Neural progenitor cell (in vitro differentiated cells): ENCODE results near the gene SMLR1. TPM values are rescaled to one million over a fixed set of nuclear protein-coding genes. Genes with fewer than 3 reads are reported as not detected.

Experiments used
- DNase-seq: peaks from one replicate; pipeline ENCODE4 v3.0.0-alpha.2; 2016; ENCODE audit warnings: low spot score
- H2AFZ ChIP-seq: fragments of 200-600 bp; sonication (generic); replicated peaks from 2 replicates; pipeline ENCODE4 v1.6.1; 2016; ENCODE audit warnings: antibody characterized with exemption
- H3F3A ChIP-seq: fragments of 200-600 bp; sonication (generic); 2 replicates; pipeline ENCODE4 v1.6.1; 2016; ENCODE audit warnings: antibody characterized with exemption, low read depth
- H3K27ac ChIP-seq: fragments of 200-600 bp; sonication (generic); 2 replicates; pipeline ENCODE4 v1.5.1; 2016; ENCODE audit warnings: mild to moderate bottlenecking
- H3K27me3 ChIP-seq: fragments of 200-600 bp; sonication (generic); 2 replicates; pipeline ENCODE4 v1.6.1; 2016; ENCODE audit warnings: mild to moderate bottlenecking, moderate library complexity
- H3K36me3 ChIP-seq: fragments of 200-600 bp; sonication (generic); 2 replicates; pipeline ENCODE4 v1.5.1; 2016
- H3K4me1 ChIP-seq: fragments of 200-600 bp; sonication (generic); 2 replicates; pipeline ENCODE4 v1.6.1; 2016; ENCODE audit warnings: mixed run types
- H3K4me2 ChIP-seq: fragments of 200-600 bp; sonication (generic); 2 replicates; pipeline ENCODE4 v1.6.1; 2016
- H3K4me3 ChIP-seq: fragments of 200-600 bp; sonication (generic); 2 replicates; pipeline ENCODE4 v1.5.1; 2016
- H3K79me2 ChIP-seq: fragments of 200-600 bp; sonication (generic); 2 replicates; pipeline ENCODE4 v1.6.1; 2016; ENCODE audit warnings: low read depth
- H3K9ac ChIP-seq: fragments of 200-600 bp; sonication (generic); 2 replicates; pipeline ENCODE4 v1.6.1; 2016
- H3K9me3 ChIP-seq: fragments of 200-600 bp; sonication (generic); 2 replicates; pipeline ENCODE4 v1.5.1; 2016; ENCODE audit warnings: low read depth
- H4K20me1 ChIP-seq: fragments of 200-600 bp; sonication (generic); 2 replicates; pipeline ENCODE4 v1.6.1; 2016; ENCODE audit warnings: low read depth
- H3K27ac Mint-ChIP-seq: 3 replicates; pipeline ENCODE4 v1.8.0; 2021; ENCODE audit warnings: mixed read lengths
- H3K27me3 Mint-ChIP-seq: 2 replicates; pipeline ENCODE4 v1.8.0; 2022; ENCODE audit warnings: low read depth, mild to moderate bottlenecking, inconsistent platforms, moderate library complexity, mixed read lengths; ENCODE audit not compliant: insufficient read depth
- H3K36me3 Mint-ChIP-seq: 3 replicates; pipeline ENCODE4 v1.8.0; 2021; ENCODE audit warnings: mixed read lengths
- H3K4me1 Mint-ChIP-seq: 3 replicates; pipeline ENCODE4 v1.8.0; 2021; ENCODE audit warnings: mixed read lengths
- H3K4me3 Mint-ChIP-seq: 3 replicates; pipeline ENCODE4 v1.8.0; 2021; ENCODE audit warnings: mild to moderate bottlenecking, moderate library complexity, mixed read lengths
- H3K9me3 Mint-ChIP-seq: 3 replicates; pipeline ENCODE4 v1.8.0; 2020; ENCODE audit warnings: mixed read lengths
- EZH2 ChIP-seq: fragments of 200-600 bp; sonication (generic); IDR thresholded peaks from 2 replicates; pipeline ENCODE4 v1.6.1; 2017; ENCODE audit warnings: antibody characterized with exemption, mild to moderate bottlenecking, moderate library complexity
- EZH2phosphoT487 ChIP-seq: fragments of 200-600 bp; sonication (generic); IDR thresholded peaks from 2 replicates; pipeline ENCODE4 v1.6.1; 2017; ENCODE audit warnings: antibody characterized with exemption
- total RNA-seq: library from RNA; depleted of rRNA; stranded (reverse); fragments of >200 nt; gene quantifications from 2 replicates; pipeline ENCODE4 v1.2.3, GENCODE V29; 2015; ENCODE audit warnings: low replicate concordance
- TF ChIP-seq, protein P1 (sequence below): fragments of 200-600 bp; sonication (generic); IDR thresholded peaks from 2 replicates; pipeline ENCODE4 v1.5.1; 2017; ENCODE audit warnings: antibody characterized with exemption, mild to moderate bottlenecking

The SMLR1 gene
- total RNA-seq, 1 donor from 2014 or later, result not detected

- no peak overlapping the region for H3K27ac Mint-ChIP-seq
- Histone ChIP-seq H4K20me1 (no peaks in the 10 kb centered on the region), H3K9me3 (no peaks in the 10 kb centered on the region), H3F3A (no peaks in the 10 kb centered on the region), H3K27ac (no peak overlapping the region), H2AFZ (no peak overlapping the region), H3K9ac (no peak overlapping the region), H3K4me3 (no peak overlapping the region), H3K4me2 (no peak overlapping the region), H3K27me3 (no peaks in the 10 kb centered on the region), H3K79me2 (no peaks in the 10 kb centered on the region), H3K4me1 (no peaks in the 10 kb centered on the region), H3K36me3 (no peaks in the 10 kb centered on the region)
- DNase-seq, result no peak
- H3K4me3 Mint-ChIP-seq, result no peak overlapping the region
- H3K27me3 Mint-ChIP-seq, result peaks cover 2% of the 10 kb centered on the region
- H3K9me3 Mint-ChIP-seq, result peaks cover 2% of the 10 kb centered on the region
- no peaks in the 10 kb centered on the region for H3K4me1 Mint-ChIP-seq
- TF ChIP-seq EZH2phosphoT487 (no peak), EZH2 (no peak)
- TF ChIP-seq, protein P1, sequence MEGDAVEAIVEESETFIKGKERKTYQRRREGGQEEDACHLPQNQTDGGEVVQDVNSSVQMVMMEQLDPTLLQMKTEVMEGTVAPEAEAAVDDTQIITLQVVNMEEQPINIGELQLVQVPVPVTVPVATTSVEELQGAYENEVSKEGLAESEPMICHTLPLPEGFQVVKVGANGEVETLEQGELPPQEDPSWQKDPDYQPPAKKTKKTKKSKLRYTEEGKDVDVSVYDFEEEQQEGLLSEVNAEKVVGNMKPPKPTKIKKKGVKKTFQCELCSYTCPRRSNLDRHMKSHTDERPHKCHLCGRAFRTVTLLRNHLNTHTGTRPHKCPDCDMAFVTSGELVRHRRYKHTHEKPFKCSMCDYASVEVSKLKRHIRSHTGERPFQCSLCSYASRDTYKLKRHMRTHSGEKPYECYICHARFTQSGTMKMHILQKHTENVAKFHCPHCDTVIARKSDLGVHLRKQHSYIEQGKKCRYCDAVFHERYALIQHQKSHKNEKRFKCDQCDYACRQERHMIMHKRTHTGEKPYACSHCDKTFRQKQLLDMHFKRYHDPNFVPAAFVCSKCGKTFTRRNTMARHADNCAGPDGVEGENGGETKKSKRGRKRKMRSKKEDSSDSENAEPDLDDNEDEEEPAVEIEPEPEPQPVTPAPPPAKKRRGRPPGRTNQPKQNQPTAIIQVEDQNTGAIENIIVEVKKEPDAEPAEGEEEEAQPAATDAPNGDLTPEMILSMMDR, result no peak
- H3K36me3 Mint-ChIP-seq, result no peaks in the 10 kb centered on the region
Measured at GRCh38 chr6:130780122-130780521, 47.1 kb upstream of the SMLR1 start.

DNA sequence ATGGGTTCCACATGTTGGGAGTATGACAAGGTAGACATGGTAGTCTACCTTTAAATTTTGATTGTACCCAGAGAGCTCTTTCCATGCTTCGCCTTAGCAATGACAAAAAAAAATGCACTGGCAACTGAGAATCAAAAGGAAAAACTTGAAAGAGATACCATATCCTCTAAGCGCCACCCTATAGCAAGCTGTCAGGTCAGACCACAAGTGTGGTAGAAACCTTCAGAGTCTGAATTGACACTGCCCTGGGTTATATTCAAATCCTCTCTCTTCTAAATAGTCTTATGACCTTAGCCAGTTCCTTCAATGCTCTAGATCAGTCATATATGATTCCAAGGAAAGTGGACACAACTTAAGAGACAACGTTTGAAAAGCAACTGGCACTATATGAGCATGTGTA, 45.6 kb upstream of the SMLR1 start:
- Histone ChIP-seq H2AFZ (no peak overlapping the region), H3K4me2 (no peak overlapping the region), H3K27ac (no peak overlapping the region), H3K36me3 (no peaks in the 10 kb centered on the region), H3F3A (no peaks in the 10 kb centered on the region), H4K20me1 (no peaks in the 10 kb centered on the region), H3K4me3 (no peak overlapping the region), H3K4me1 (no peaks in the 10 kb centered on the region), H3K27me3 (no peaks in the 10 kb centered on the region), H3K9ac (no peak overlapping the region), H3K9me3 (no peaks in the 10 kb centered on the region), H3K79me2 (no peaks in the 10 kb centered on the region)
- no peak overlapping the region for H3K27ac Mint-ChIP-seq
- no peak for TF ChIP-seq EZH2
- TF ChIP-seq EZH2phosphoT487, result no peak
- TF ChIP-seq, protein P1, result no peak
- no peaks in the 10 kb centered on the region for H3K36me3 Mint-ChIP-seq
- peaks cover 2% of the 10 kb centered on the region for H3K27me3 Mint-ChIP-seq
- H3K4me1 Mint-ChIP-seq, result no peaks in the 10 kb centered on the region
- no peak overlapping the region for H3K4me3 Mint-ChIP-seq
- DNase-seq, result no peak
- peaks cover 2% of the 10 kb centered on the region for H3K9me3 Mint-ChIP-seq

GRCh38 chr6:130783416-130784107, 43.6 kb upstream of the SMLR1 start:
- no peaks in the 10 kb centered on the region for H3K27me3 ChIP-seq
- H3K4me1 ChIP-seq, result no peaks in the 10 kb centered on the region
- no peak overlapping the region for H2AFZ ChIP-seq
- H3K4me3 ChIP-seq, result no peak overlapping the region
- H3K27me3 Mint-ChIP-seq, result peaks cover 2% of the 10 kb centered on the region
- no peak overlapping the region for H3K27ac ChIP-seq
- no peaks in the 10 kb centered on the region for H4K20me1 ChIP-seq
- no peaks in the 10 kb centered on the region for H3K79me2 ChIP-seq
- TF ChIP-seq EZH2phosphoT487, result no peak
- no peak for TF ChIP-seq EZH2
- TF ChIP-seq, protein P1, result no peak
- H3K36me3 Mint-ChIP-seq, result no peaks in the 10 kb centered on the region
- no peaks in the 10 kb centered on the region for H3K36me3 ChIP-seq
- no peak overlapping the region for H3K9ac ChIP-seq
- H3F3A ChIP-seq, result no peaks in the 10 kb centered on the region
- no peaks in the 10 kb centered on the region for H3K9me3 ChIP-seq
- H3K9me3 Mint-ChIP-seq, result peaks cover 2% of the 10 kb centered on the region
- no peak overlapping the region for H3K4me3 Mint-ChIP-seq
- H3K4me1 Mint-ChIP-seq, result no peaks in the 10 kb centered on the region
- H3K27ac Mint-ChIP-seq, result no peak overlapping the region
- H3K4me2 ChIP-seq, result no peak overlapping the region
- no peak for DNase-seq
